DMS153 treated with DMSO at 0.1 percent for 48 hours (cell line): ENCODE measurements around the gene PPFIA2.

Experiments used
- DNase-seq: peaks from one replicate; lab custom pipeline; 2025; ENCODE audit not compliant: unreplicated experiment; lab: John Stamatoyannopoulos, UW

The PPFIA2 gene

DNA sequence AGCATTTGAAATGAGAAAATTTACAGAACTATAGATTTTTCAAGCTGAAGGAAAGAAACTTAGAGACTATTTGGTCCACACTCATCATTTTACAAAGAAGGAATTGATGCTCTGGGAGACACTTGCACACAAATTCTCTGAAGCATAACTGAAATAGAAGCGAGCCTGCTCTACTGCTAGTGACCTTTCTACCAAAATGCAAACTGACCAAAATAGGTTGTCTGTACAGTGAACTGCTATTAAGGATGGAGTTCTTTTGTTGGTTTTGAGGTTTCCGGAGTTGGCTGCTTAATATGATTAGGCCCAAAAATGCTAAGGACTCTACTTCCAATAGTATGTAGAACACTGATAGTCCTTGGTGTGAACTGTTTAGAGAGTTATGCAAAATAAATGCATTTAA lies 194.9 kb downstream of the PPFIA2 start:
- DNase-seq = no peak

DNA sequence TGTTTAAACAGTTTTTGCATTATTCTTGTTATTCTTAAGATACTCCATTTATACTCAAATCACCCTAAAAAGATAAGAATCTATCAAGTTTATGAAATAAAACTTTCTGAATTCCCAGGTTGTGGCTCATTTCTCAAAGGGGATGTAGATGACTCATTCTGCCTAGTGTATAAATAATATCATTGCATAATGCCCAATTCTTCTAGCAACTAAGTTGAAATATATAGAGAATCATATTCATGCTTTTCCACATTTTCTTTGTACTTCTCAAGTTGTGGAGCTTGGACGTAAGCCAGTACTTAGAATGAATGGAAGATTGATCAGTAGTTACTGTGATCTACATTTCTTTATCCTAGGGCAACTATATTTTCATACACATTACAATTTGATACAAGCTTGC lies 201.1 kb downstream of the PPFIA2 start:
- no peak for DNase-seq

DNA sequence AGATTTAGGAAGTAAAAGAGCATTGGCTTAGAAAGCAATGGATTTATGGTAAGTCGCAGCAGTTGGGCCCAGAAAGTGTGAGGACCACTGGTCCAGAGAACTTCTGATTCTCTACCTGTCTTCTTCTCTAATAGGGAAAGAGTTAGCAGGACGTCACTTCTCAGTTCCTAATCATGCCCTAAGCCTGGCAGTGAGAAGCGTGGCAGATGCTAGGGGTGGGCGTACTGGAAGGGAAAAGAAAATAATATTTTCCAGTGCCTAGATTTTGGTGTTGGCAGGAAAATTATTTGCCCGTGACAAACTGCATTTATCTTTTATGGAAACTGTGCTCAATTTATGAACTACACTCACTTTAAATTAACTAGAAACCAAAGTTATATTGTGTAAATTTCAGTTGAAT lies 212.3 kb downstream of the PPFIA2 start:
- no peak for DNase-seq

DNA sequence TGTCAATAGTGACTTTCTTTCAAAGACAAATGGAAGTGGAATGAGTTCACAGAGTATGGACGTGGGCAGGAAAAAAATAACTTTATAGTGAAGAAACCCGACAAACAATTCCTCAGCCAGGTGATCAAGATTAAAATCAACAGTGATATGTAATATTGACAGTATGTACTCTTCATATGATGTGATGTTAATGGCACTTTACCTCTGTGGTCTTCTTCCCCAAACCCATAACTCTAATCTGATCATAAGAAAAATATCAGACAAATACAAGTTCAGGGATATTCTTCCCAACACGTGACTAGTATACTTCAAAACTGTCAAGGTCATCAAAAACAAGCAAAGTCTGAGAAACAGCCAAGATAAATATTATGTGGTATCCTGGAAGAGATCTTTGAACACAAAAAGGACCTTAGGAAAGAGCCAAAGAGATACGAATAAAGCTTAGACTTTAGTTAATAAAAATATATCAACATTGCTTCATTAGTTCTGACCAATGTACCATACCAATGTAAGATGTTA lies 215.5 kb downstream of the PPFIA2 start:
- DNase-seq = no peak

DNA sequence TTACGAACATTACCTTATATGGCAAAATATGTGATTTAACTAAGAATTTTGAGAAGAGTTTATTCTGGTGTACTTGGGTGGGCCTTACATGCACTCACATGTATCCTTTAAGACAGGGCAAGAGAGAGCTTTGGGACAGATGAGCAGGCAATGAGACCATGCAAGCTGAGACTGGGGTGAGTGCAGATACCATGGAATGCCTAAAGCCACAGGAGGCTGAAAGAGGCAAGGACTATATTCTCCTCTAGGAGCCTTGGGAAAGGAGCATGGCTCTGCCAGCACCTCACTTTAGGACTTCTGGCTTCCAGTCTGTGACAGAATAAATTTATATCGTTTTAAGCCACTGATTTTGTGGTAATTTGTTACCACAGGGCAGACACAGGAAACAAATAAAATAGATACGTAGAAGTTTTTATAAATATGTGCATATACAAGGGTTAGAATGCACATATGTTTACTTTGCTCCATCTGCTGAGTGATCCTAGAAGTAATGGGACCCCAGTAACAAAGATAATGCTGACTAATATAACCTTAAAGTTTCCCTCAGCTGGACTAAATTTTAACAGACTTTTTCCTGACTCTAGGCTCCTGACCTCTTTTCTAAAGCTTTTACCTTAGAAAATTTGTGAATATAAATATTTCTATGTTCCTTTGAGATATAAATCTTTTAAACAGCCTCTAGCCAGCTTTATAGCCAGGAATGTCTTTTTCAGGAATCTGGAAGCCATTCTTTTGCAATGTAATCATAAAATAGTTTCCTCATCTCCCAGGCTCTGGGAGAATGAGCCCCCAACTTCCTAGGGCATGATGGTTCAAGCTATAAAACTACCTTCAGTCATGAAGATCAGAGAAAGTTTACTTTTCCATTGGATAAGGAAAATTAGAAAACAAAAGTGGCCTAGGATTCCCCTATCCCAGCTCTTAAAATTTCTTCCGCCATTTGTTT lies 216.8 kb downstream of the PPFIA2 start:
- DNase-seq = no peak

DNA sequence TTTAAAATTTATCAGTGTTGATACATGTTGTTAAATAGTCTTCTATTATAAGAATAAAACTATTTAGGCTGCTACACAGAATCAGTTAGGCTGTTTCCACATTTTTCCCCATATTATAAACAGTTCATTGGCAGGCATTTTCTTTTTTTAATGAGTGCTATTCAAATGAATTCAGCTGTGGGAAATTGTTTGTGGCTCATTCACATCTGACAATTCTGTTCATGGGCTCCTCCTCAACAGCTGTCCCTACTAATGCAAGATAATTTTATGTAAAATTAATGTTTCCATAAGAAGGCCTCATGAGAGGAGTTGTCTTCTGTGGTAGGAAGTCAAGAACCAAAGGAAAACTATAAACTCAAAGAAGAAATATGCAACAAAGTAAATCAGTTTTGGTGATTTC lies 218.0 kb downstream of the PPFIA2 start:
- no peak for DNase-seq

DNA sequence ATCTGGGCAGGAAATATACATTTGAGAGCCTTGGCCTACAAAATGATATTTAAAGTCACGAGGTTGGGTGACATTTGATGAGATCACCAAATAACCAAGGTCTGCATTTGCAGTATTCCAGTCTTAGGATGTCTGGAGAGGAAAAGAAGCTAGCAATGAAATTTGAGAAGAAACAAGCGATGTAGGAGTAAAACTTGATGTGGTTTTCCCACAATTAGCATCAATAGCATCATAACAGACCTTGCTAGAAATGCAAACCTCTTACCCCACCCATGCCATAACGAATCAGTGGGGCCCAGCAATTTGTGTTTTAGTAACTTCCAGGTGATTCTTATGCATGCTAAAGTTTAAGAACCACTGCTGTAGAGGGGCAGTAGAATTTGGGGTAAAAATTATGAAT lies 219.9 kb downstream of the PPFIA2 start:
- no peak for DNase-seq

DNA sequence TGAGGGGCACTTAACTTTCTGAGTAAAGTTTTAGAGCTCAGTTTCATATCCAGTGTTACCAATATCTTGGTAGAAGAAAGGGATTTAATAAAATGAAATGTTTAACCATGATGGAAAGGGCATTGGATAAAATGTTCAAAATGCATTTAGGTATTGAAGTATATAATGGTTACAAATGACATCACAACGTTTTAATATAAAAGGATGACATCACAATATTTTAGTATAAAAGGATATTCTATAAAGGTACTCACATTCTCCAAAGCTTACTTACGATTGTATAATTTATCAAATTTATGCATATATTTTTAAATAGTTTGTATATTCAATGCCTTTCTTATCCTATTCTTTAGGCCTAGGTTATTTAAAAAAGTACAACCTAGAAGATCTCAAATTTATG lies 226.1 kb downstream of the PPFIA2 start:
- DNase-seq = no peak

DNA sequence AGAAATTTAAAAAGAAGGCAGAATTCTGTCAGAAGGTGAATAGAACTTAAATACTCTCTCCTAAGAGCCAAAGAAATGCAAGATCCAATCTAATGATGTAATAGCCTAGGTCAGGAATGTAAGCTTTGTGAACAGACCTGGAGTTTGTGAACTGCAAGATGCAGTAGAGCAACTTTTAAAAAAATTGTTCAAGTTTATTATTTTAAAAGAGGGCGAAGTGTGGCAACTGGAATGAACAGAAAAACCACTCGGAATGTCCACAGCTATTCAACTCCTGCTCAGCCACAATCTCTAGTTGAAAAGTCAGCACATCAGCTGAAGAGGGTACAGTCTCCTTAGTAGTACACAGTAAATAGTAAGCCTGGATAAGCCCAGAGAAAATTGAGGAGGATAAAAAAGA lies 228.8 kb downstream of the PPFIA2 start:
- DNase-seq = no peak

DNA sequence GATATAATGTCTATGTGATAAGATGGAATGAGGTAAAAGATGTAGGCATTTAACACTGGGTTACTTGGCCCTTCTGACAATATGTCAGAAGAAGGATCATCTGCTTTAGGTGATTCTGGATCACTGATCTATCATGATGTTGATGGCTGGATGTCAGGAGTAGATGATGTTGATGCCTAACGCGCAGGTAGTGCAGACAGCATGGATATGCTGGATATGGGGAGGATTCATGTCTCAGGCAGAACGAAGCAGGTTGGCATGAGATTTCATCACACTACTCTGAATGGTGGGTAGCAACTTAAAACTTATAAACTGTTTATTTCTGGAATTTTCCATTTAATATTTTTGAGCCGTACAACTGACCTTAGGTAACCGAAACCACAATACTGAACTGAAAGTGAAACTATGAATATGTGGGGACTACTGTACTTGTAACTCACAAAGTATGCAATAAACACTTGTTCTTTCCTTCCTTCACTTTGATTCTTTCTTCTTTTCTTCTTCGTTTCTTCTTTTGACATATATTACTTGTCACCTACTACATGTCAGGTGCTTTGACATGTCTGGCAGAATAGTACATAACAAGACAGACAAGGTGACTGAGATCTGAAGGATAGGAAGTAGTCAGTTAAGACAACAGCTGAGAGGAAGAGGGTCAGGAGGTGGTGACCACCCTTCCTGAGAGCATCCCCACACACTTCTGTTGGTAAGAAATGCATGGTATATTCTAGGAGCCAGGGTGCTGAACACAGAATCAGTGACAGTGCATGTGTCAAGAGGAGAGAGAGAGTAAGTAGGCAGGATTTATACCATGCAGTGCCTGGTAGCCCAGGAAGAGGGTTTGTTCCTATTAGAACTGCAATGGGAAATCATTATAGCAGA lies 238.8 kb downstream of the PPFIA2 start:
- DNase-seq = no peak

DNA sequence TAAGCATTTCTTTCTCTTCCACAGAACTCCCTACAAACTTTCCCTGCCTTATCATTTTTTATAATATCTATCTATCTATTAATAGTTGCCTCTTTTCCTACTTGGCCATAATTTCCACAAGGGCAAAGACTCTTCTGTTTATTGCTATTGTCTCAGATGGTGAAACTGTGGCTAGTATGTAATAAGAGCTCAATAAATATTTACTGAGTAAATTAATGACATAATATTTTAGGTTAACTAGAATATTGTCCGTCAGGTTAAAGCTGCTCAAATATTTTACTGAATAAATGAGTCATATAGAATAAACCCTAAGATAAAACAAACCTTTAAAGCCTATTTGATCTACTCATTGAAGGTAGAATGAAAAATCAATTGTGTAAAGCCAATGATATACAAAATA lies 240.5 kb downstream of the PPFIA2 start:
- DNase-seq = no peak

GRCh38 chr12:81517296-81517695 lies 241.9 kb downstream of the PPFIA2 start:
- no peak for DNase-seq

DNA sequence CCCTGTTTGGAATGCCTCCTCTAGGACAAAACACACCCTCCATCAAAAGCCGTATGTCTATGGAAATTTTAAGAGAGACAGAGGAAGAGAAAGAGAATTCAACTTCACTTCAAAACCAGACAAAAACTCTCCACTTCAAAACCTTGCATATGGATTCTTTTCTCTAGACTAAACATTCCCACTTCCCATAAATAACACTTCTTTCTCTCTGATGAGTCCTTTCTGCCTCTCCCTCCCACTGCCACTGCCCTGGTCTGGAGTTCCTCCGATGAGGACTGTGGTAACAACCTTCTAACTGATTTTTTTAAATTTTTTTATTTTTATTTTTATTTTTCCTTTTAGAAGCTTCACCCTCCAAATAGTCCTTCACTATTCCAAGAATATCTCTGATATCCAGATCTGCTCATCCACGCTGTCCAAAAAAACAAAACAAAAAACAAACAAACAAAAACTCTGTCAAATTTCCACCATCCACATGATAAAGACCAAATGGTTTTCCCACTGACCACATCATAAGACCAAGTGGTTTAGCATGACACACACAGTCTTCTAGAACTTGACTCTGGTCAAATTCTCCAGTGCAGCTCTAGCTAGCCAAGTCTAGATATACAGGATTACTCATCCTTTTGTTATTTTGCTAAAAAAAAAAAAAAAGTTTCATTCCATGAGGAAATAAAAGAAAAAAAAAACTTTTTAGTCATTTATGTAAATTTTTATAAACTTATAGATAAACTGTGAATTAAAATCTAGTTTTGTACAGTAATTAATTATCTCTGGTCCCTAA lies 256.0 kb downstream of the PPFIA2 start:
- DNase-seq = no peak

DNA sequence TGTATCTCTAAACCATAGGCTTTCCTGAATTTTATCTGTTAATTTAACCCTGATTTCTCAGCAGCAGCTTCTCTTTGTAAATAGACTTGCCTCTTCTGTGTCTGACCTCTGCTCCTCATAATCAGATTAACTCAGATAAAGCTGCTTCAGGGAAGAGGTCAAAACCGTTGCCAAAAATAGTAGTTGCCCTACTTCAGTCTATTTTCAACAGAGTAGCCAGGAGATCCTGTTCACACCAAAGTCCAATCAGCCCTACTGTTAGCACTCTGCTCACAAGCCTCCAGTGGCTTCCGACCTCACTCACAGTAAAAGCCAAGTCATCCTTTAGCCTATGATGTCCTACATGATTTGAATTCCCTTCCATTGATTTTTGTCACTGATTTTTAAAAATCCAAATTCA lies 258.4 kb downstream of the PPFIA2 start:
- DNase-seq = no peak

- no peak for DNase-seq
These were observed 259.3 kb downstream of the PPFIA2 start for GRCh38 chr12:81499809-81500208.

- no peak for DNase-seq
These were observed 266.9 kb downstream of the PPFIA2 start for GRCh38 chr12:81492131-81492720.

DNA sequence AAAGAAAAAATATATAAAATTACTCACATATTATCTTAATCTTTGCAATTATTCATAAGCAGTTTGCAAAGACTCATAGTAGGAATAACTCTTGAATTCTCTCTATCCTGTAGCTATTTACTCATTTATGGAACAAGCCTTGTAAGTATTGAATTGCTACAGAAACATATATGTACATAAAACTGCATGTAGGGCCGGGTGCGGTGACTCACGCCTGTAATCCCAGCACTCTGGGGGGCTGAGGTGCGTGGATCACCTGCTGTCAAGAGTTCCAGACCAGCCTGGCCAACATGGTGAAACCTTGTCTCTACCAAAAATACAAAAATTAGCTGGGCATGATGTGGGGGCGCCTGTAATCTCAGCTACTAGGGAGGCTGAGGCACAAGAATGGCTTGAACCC lies 286.2 kb downstream of the PPFIA2 start:
- no peak for DNase-seq

DNA sequence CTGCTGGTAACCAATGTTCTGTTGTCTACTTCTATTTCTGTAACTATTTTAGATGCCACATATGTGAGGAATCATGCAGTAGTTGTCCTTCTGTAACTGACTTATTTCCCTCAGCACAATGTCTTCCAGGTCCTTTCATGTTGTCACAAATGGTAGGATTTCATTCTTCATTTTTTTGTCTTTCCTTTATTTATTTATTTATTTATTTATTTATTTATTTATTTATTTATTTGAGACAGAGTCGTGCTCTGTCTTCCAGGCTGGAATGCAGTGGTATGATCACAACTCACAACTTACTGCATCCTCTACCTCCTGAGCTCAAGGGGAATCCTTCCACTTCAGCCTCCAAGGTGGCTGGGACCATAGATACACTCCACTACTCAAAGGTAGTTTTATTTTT lies 288.2 kb downstream of the PPFIA2 start:
- no peak for DNase-seq

- no peak for DNase-seq
These were observed 290.9 kb downstream of the PPFIA2 start for GRCh38 chr12:81468206-81468605.

DNA sequence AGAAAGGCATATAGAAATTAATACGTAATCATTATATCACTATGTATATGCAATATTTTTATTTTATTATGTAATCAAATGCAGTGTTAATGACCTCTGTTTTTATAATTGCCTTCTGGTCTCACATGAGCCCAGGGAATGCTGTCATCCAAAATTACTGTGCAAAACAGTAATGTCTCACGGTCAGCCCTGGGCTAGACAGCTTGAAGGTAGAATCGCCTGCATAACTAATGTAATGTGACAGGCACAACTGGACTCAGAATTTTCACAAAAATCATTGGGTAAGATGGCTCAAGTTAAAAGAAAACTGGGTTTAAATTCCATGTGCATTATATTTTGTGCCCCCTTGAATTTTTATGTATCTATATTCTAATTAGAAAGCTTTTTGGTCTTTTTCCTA lies 293.3 kb downstream of the PPFIA2 start:
- no peak for DNase-seq

DNA sequence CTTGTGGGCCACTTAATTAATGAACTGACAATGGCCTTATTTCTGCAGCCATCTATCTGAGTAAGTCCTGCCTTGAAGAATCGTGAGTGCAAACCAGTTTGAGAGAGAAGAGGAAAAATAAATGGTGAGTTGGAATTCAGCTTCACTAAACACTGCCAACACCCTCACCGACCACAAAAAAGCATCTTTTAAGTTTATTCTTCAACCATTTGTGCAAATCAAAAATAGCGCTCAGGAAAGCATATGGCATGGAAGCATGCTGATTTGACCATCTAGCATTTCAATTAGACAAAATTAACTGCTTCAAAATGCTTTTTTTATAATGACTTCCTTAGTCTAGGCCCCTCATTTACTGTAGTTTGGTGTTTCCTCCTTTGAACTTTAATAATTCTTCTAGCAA lies 294.0 kb downstream of the PPFIA2 start:
- no peak for DNase-seq
